Measurements from ENCODE around the gene ACADM.

DNA sequence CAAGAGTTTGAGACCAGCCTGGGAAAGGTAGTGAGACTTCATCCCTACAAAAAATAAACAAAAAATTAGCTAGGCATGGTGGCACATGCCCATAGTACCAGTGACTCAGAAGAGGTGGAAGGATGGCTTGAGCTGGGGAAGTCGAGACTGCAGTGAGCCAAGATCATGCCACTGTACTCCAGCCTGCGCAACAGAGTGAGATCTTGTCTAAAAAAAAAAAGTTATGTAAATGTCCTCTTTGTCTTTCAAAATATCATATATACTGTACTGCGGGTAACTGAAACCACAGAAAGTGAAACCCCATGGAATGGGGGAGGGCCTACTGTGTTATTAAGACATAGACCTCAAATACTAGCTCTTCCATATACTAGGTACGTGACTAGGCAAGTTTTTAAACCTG lies 20.8 kb downstream of the ACADM start:
- TF ChIP-seq CTCF (IDR thresholded peaks at IDR 0.05; ENCODE audit: low read length) (no peak), EZH2 (optimal IDR thresholded peaks at IDR 0.05; ENCODE audit: low read depth, low read length) (no peak), EZH2phosphoT487 (IDR thresholded peaks at IDR 0.05; ENCODE audit: low read length) (no peak)

Measured in MM.1S (cell line).